Activated naive CD4-positive, alpha-beta T cell treated with anti-CD3 and anti-CD28 coated beads, Interleukin-2, amount 10 ng/mL, durations not matched to agents 7 days and 5 days (primary cell): ENCODE results near the gene ING4.

Experiments
- CTCF ChIA-PET: fragments of 350-600 bp; sonication (Branson Sonifier 250); formaldehyde crosslinking; loops from one replicate; lab custom pipeline; 2021; ENCODE audit warnings: antibody characterized with exemption; lab: Charles Lee
- DNase-seq: peaks from one replicate; pipeline ENCODE4 v3.0.0-alpha.2; 2020
- H3K27ac Mint-ChIP-seq: one replicate; pipeline ENCODE4 v1.8.0; 2021; ENCODE audit warnings: mild to moderate bottlenecking, moderate library complexity, mixed read lengths
- H3K27me3 Mint-ChIP-seq: one replicate; pipeline ENCODE4 v1.8.0; 2021; ENCODE audit warnings: mild to moderate bottlenecking, mixed read lengths
- H3K36me3 Mint-ChIP-seq: one replicate; pipeline ENCODE4 v1.8.0; 2021; ENCODE audit warnings: mixed read lengths
- H3K4me1 Mint-ChIP-seq: one replicate; pipeline ENCODE4 v1.8.0; 2021; ENCODE audit warnings: mixed read lengths
- H3K4me3 Mint-ChIP-seq: one replicate; pipeline ENCODE4 v1.8.0; 2021; ENCODE audit warnings: mild to moderate bottlenecking, moderate library complexity, mixed read lengths
- H3K9me3 Mint-ChIP-seq: one replicate; pipeline ENCODE4 v1.8.0; 2021; ENCODE audit warnings: mixed read lengths

Gene ING4

DNA sequence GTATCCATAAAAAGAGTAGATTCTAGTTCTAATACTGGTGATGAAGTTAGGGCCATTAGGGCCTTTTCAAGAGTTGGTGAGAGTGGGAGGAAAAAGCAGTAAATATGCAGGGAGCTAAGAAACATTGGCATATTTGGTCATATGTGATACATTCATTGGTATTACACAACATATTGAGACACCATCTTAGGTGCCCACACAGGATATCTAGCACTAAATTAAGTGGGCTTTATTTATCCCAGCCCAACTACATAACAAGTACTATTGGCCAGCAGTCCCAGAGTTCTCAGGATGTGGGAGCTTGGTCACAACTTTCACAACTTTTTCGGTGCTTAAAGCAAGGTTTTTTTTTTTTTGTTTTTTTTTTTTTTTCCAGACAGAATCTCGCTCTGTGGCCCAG lies 2.0 kb upstream of the ING4 start:
- no peak for DNase-seq
- Mint-ChIP-seq H3K27me3 (no peaks in the 10 kb centered on the region), H3K4me3 (no peak overlapping the region), H3K27ac (peak overlapping the region; percentile 36), H3K36me3 (peaks cover 45% of the 10 kb centered on the region), H3K9me3 (no peaks in the 10 kb centered on the region), H3K4me1 (peaks cover 27% of the 10 kb centered on the region)
- CTCF ChIA-PET: interaction anchor here (1.2 to 1.5 kb wide), 2 partner anchors 9 to 95 kb away, joined by 3 read pairs; no protein-coding TSS in a partner anchor

DNA sequence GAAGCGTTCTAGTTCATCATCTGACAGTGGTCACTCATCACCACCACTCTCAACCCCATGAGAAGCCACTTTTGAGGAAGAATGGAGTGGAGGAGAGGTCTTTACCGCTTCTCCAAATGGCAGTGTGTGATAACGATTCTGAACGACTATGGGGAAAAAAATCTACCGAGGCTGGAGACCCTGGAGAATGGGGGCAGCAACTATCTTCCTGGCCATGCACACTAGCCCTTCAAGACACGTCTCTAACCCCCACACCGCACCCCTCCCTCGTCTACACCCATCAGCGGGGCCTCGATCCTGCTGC lies 365 bp downstream of the ING4 start:
- H3K27me3 Mint-ChIP-seq: no peaks in the 10 kb centered on the region
- H3K4me3 Mint-ChIP-seq: peak overlapping the region; percentile 85
- DNase-seq: no peak
- peaks cover 32% of the 10 kb centered on the region for H3K4me1 Mint-ChIP-seq
- peaks cover 33% of the 10 kb centered on the region for H3K36me3 Mint-ChIP-seq
- CTCF ChIA-PET: no interaction called here
- H3K9me3 Mint-ChIP-seq: no peaks in the 10 kb centered on the region
- H3K27ac Mint-ChIP-seq: peak overlapping the region; percentile 90

DNA sequence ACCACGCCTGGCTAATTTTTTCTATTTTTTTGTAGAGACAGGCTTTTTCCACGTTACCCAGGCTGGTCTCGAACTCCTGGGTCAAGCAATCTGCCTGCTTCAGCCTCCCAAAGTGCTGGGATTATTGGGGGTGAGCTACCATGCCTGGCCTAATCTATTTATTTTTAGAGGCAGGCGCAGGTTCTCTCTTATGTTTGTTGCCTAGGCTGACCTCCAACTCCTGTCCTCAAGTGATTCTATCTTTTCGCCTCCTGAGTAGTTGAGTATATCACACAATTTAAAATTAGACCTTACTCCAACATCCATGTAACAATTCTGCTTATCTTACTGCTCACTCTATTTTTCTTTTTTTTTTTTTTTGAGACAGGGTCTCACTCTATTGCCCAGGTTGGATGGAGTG lies 8.9 kb downstream of the ING4 start:
- H3K27me3 Mint-ChIP-seq: no peaks in the 10 kb centered on the region
- no peak for DNase-seq
- no peak overlapping the region for H3K4me3 Mint-ChIP-seq
- H3K9me3 Mint-ChIP-seq: no peaks in the 10 kb centered on the region
- peaks cover 4% of the 10 kb centered on the region for H3K4me1 Mint-ChIP-seq
- CTCF ChIA-PET: interaction anchor here (0.8 kb wide), 1 partner anchor 35 kb away, joined by 3 read pairs; no protein-coding TSS in a partner anchor
- peaks cover 56% of the 10 kb centered on the region for H3K36me3 Mint-ChIP-seq
- H3K27ac Mint-ChIP-seq: peak overlapping the region; percentile 79

DNA sequence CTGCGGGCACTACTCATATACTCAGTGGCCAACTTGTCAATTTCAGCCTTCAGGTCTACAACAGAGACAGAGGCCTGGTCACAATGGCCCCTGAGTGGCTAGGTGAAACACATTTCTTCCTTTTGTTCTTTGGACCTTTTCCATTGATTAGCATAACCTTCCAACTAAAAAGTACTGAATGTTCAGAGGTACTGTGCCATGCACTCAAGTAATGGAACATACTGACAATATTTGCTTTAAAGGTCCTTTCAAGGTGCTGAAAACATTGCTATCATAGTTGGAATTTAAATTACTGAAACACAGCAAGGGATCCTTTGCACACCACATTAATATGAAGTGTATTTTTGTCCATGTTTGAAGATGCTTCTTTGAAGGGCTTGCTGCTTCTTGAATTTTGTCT lies 9.6 kb downstream of the ING4 start:
- CTCF ChIA-PET: no interaction called here

DNA sequence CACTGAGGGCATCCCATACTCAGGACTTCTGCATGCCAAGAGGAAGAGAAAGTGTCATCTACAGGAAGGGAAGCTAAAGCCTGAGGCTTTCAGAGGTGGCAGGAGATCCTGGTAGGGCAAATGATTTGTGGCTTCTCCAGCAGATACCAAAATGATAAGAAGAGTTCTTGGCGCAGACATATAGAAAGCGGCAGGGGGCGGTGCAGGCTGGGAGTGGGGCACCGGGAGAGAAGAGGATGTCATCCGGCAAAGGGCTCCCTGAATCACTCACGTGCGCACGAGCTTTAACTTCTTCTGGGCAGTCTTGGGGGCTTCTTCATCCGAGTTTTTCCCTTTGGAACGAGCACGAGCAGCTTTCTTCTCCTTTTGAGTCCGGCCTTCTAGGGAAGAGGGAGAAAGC lies 10.5 kb downstream of the ING4 start:
- Mint-ChIP-seq H3K4me1 (no peaks in the 10 kb centered on the region), H3K4me3 (no peak overlapping the region), H3K27ac (no peak overlapping the region), H3K36me3 (peaks cover 55% of the 10 kb centered on the region), H3K9me3 (no peaks in the 10 kb centered on the region), H3K27me3 (no peaks in the 10 kb centered on the region)
- CTCF ChIA-PET: no interaction called here
- DNase-seq: no peak

More for the DNA sequence above, 9.6 kb downstream of the ING4 start:
- H3K36me3 Mint-ChIP-seq: peaks cover 53% of the 10 kb centered on the region
- no peaks in the 10 kb centered on the region for H3K27me3 Mint-ChIP-seq
- H3K4me3 Mint-ChIP-seq: no peak overlapping the region
- no peaks in the 10 kb centered on the region for H3K4me1 Mint-ChIP-seq
- no peak overlapping the region for H3K27ac Mint-ChIP-seq
- no peaks in the 10 kb centered on the region for H3K9me3 Mint-ChIP-seq
- DNase-seq: no peak

DNA sequence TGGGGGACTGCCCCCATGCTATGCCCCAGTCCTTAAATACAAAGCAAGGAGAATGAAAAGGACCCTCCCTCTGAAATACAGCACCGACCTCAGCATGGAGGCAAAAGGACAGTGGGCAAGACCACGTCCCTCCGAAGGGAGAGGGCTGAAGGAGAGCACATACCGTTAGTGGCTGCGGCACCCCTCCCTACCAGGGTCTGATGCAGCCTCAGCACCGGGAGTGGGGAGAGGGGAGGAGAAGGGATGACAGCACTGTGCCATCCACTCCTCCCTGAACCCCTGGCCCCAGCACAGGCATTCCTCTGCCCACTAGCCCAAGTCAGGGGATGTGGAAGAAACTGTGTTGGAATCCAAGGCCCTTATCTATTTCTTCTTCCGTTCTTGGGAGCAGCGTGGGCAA lies 12.1 kb downstream of the ING4 start:
- Mint-ChIP-seq H3K4me3 (no peak overlapping the region), H3K27me3 (peaks cover 9% of the 10 kb centered on the region), H3K27ac (no peak overlapping the region), H3K4me1 (peaks cover 9% of the 10 kb centered on the region), H3K36me3 (peaks cover 59% of the 10 kb centered on the region), H3K9me3 (no peaks in the 10 kb centered on the region)
- no peak for DNase-seq
- CTCF ChIA-PET: no interaction called here

DNA sequence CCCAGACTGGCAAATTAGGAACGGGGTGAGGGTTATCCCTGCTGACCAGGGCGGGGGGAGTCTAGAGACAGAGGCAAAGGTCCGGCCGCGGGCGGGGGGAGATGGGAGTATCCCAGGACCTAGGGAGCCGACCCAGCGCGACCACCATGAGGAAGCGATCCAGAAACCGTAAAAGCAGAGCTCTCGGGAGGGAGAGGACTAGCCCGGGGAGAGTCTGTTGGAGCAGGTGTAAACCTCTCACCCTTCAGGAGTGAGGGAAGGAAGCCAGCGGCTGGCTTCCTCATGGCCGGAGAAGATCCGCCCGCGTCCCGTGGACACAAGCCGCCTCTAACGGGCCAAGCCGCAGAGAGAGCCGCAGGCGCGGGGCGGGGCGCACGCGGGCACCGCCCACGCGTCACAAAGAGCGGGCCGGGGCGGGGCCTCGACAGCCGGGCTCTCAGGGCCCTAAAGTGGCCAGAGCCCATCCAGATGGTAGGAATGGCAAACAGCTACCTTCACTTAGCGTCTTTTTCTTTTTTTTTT lies 15.8 kb downstream of the ING4 start, which contains the start of gene ACRBP:
ACRBP (minus strand) TSS at position 350 of the 522 bp plus-strand sequence; CDS start at position 284, 66 bp downstream.
- peak within 1 kb of the TSS; percentile 63 for H3K4me3 Mint-ChIP-seq
- DNase-seq: peak; percentile 56

DNA sequence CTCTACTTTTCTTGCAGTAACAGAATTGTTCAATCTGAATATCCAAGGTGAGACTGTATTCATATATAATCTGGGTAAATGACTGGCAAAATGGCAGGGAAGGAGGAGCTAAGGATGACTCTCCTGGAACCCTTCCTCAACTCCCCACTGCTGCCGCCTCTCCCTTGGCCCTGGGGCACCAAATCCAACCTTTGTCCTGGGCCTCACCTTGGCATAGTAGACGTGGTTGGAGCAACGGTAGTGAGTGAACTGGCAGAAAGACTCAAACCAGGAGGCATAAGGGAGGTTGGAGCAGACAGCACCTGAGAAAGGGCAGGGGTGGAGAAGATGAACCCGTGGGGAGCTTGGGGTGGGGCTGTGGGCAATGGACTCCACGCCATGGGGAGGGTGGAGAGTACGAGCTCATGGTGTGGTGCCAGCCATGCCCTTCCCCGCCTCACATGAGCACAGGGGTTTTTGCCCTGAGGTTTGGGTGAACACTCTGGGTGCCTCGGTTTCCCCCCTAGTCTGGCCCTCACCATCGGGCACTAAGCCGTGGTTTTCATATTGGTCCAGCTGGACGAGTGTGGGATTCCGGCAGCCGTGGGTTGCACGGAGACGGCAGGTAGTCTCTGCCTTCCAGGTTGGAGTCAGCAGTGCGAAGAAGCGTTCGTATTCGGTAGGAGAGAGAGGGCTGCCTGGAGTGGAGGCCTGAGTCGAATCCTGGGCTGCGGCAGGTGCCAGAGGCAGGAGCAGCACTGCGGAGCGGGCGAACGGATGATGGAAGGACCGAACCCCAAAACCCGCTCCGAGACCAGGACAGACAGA lies 16.4 kb downstream of the ING4 start:
- Mint-ChIP-seq H3K4me1 (peaks cover 19% of the 10 kb centered on the region), H3K27ac (no peak overlapping the region), H3K4me3 (peak overlapping the region; percentile 63), H3K9me3 (peaks cover 20% of the 10 kb centered on the region), H3K36me3 (peaks cover 42% of the 10 kb centered on the region), H3K27me3 (peaks cover 35% of the 10 kb centered on the region)
- CTCF ChIA-PET: interaction anchor here (1.0 kb wide), 1 partner anchor 33 kb away, joined by 3 read pairs; no protein-coding TSS in a partner anchor
- no peak for DNase-seq

More for the DNA sequence above, 15.8 kb downstream of the ING4 start, which contains the start of gene ACRBP:
- peaks cover 19% of the 10 kb centered on the region for H3K4me1 Mint-ChIP-seq
- peaks cover 20% of the 10 kb centered on the region for H3K9me3 Mint-ChIP-seq
- H3K36me3 Mint-ChIP-seq: peaks cover 46% of the 10 kb centered on the region
- CTCF ChIA-PET: interaction anchor here (1.0 kb wide), 1 partner anchor 33 kb away, joined by 3 read pairs; no protein-coding TSS in a partner anchor
- no peak within 1 kb of the TSS for H3K27ac Mint-ChIP-seq
- H3K27me3 Mint-ChIP-seq: peaks cover 28% of the 10 kb centered on the region

DNA sequence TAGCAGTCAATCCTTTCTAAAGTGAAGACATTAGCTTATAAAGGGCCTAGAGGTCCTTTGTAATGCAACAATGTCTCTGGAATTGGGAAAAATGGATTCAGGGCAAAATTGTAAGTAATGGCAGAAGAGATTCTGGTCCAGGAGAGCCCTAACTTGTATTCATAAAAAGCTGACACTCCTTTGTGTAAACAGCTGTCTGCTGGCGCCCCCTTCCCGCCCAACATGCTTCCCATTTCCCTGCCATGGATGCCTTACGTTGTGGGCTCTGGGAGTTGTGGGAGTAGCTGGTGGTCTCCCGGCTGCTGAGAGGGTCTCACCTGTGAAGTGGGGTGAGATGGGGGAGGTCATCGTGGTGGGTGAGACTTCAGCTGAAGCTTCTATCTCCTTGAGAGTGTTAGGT lies 18.0 kb downstream of the ING4 start:
- Mint-ChIP-seq H3K27ac (peak overlapping the region; percentile 60), H3K4me3 (no peak overlapping the region), H3K4me1 (peaks cover 19% of the 10 kb centered on the region), H3K36me3 (peaks cover 30% of the 10 kb centered on the region), H3K9me3 (peaks cover 20% of the 10 kb centered on the region), H3K27me3 (peaks cover 42% of the 10 kb centered on the region)
- no peak for DNase-seq
- CTCF ChIA-PET: interaction anchor here (0.9 to 1.1 kb wide), 2 partner anchors 26 to 180 kb away, joined by 3 to 4 read pairs; no protein-coding TSS in a partner anchor

DNA sequence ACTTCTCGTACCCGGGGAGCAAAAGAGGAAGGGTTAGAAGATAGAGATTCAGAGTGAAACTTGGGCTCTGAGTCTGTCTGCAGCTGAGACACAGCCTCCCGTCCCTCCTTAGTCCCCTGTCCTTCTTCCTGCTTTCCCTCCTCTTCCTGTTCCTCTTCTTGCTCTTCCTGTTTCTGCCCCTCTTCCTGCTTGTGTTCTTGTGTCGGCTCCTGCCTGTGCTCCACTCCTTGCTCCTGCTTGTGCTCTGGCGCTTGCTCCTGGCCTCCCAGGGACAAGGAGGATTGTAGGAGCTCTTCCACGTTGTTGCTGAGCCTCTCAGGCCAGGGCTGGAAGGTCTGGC lies 18.7 kb downstream of the ING4 start:
- CTCF ChIA-PET: interaction anchor here (0.9 to 1.3 kb wide), 3 partner anchors 16 to 181 kb away, joined by 3 to 5 read pairs (median 4); no protein-coding TSS in a partner anchor
- peaks cover 19% of the 10 kb centered on the region for H3K4me1 Mint-ChIP-seq
- peaks cover 20% of the 10 kb centered on the region for H3K9me3 Mint-ChIP-seq
- H3K4me3 Mint-ChIP-seq: no peak overlapping the region
- peaks cover 42% of the 10 kb centered on the region for H3K27me3 Mint-ChIP-seq
- no peak for DNase-seq
- no peak overlapping the region for H3K27ac Mint-ChIP-seq
- H3K36me3 Mint-ChIP-seq: peaks cover 30% of the 10 kb centered on the region

DNA sequence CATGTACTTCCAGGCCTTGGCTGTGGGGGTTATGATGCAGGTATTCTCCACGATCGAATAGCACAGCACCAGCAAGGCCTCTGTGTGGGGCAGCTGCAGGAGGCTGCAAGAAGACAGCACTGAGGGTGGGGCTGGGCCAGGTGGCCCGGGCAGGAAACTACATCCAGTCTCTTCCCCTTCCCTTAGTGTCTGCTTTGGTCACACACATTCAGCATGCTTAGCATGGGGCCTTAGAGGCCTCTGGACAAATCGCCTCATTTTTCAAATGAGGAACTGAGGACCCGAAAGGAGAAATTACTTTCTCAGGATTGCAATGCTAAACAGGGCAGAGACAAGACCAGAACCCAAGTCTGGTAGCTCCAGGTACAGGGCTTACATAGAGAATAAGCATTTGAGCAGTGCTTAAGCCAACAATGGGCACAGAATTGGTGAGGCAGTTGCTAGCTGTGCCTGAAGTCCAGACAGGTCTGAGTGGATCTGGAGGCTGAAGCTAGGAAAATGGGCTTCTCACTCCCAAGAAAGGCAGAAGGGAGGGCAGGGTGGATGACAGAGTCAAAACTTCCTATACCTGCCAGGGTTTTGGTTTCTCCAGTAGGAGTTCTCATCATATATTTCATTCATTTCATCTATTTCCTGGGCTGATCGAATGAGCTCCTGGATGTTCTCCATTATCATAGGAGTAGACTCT lies 19.2 kb downstream of the ING4 start:
- Mint-ChIP-seq H3K9me3 (peaks cover 20% of the 10 kb centered on the region), H3K4me1 (peaks cover 19% of the 10 kb centered on the region), H3K4me3 (no peak overlapping the region), H3K36me3 (peaks cover 30% of the 10 kb centered on the region), H3K27me3 (peaks cover 46% of the 10 kb centered on the region), H3K27ac (no peak overlapping the region)
- no peak for DNase-seq
- CTCF ChIA-PET: interaction anchor here (1.1 to 1.3 kb wide), 2 partner anchors 16 to 181 kb away, joined by 4 to 5 read pairs; no protein-coding TSS in a partner anchor

DNA sequence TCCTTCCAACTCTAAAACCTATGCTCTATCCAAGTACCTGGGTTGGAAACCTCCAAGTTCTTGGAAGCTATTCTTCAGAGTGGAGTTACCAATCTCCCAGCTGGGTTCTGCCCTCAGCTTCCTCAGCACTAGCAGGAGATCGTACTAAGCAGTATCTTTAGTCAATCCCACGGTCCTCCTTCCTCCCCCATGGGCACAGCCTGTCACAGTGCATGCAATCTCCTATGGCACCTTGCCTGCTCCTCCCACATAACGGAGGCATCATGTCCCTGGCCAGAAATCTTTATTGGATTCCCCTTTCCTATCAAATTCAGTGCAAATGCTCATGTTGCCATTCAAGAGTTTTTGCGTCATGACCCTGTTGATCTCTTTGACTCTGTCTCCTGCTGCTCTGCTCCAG lies 21.8 kb downstream of the ING4 start:
- Mint-ChIP-seq H3K36me3 (peaks cover 13% of the 10 kb centered on the region), H3K4me3 (no peak overlapping the region), H3K4me1 (peaks cover 15% of the 10 kb centered on the region), H3K9me3 (peaks cover 20% of the 10 kb centered on the region), H3K27ac (no peak overlapping the region), H3K27me3 (peaks cover 46% of the 10 kb centered on the region)
- CTCF ChIA-PET: no interaction called here
- no peak for DNase-seq

DNA sequence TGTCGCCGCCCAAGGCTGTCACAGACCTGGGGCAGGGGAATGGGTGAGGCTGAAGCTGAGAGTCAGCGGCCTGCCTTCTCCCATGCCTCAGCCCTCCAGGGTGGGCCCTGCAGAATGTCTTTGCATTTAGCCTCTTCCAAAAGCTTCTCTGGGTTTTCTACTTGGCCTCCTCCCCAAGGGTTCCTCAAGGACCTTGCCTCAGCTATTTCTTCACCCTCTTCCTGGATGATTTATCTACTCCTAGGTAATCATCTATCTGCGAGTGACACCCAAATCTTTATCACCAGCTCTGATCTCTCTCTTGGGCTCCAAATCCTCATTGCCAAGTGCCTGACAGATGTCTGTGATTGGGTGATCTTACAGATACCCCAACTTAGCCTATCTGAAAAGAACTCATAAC lies 22.4 kb downstream of the ING4 start:
- Mint-ChIP-seq H3K9me3 (peaks cover 20% of the 10 kb centered on the region), H3K4me1 (peaks cover 21% of the 10 kb centered on the region), H3K4me3 (no peak overlapping the region), H3K27ac (no peak overlapping the region), H3K27me3 (peaks cover 50% of the 10 kb centered on the region), H3K36me3 (peaks cover 13% of the 10 kb centered on the region)
- DNase-seq: no peak
- CTCF ChIA-PET: interaction anchor here (1.7 kb wide), 1 partner anchor 20 kb away, joined by 6 read pairs; no protein-coding TSS in a partner anchor

DNA sequence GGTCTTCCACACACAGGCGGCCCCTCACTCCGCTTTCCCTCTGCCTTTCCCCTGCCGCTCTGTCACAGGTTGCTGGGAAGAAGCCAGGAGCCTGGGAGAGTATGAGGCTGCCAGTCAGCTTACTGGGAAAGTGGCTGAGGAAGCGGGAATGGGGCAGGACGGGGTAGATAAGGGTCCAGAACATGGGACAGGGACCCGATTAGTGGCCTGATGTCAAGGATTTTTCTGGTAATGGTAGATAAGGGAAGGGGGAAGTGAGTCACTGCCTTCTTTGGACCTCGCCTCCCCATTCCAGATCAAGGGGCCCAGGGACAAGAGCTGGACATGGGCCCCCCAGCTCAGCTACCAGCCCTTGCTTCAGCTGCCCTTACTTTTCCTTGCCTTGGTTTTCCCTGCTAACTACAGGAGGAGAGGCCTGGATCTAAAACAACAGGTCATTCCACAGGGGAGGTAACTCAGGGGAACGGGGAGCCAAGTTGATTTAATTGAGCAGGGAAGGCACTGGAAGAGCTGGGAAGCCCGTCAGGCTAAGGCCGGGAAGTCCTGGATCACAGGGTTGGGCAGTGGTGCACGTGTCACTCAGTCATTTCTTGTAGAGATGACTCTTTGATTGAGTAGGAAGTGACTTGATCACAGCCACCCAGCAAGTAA lies 23.6 kb downstream of the ING4 start:
- Mint-ChIP-seq H3K4me1 (peaks cover 21% of the 10 kb centered on the region), H3K9me3 (peaks cover 10% of the 10 kb centered on the region), H3K27ac (no peak overlapping the region), H3K4me3 (no peak overlapping the region), H3K27me3 (peaks cover 41% of the 10 kb centered on the region), H3K36me3 (peaks cover 8% of the 10 kb centered on the region)
- DNase-seq: no peak
- CTCF ChIA-PET: interaction anchor here (1.7 kb wide), 1 partner anchor 19 kb away, joined by 6 read pairs; no protein-coding TSS in a partner anchor
